Neural progenitor cell (in vitro differentiated cells): ENCODE results near the gene OR2M2. TPM values are rescaled to one million over a fixed set of nuclear protein-coding genes. Genes with fewer than 3 reads are reported as not detected.

ENCODE experiments used
- DNase-seq: peaks from one replicate; pipeline ENCODE4 v3.0.0-alpha.2; 2016; ENCODE audit warnings: low spot score
- H2AFZ ChIP-seq: fragments of 200-600 bp; sonication (generic); replicated peaks from 2 replicates; pipeline ENCODE4 v1.6.1; 2016; ENCODE audit warnings: antibody characterized with exemption
- H3F3A ChIP-seq: fragments of 200-600 bp; sonication (generic); 2 replicates; pipeline ENCODE4 v1.6.1; 2016; ENCODE audit warnings: antibody characterized with exemption, low read depth
- H3K27ac ChIP-seq: fragments of 200-600 bp; sonication (generic); 2 replicates; pipeline ENCODE4 v1.5.1; 2016; ENCODE audit warnings: mild to moderate bottlenecking
- H3K27me3 ChIP-seq: fragments of 200-600 bp; sonication (generic); 2 replicates; pipeline ENCODE4 v1.6.1; 2016; ENCODE audit warnings: mild to moderate bottlenecking, moderate library complexity
- H3K36me3 ChIP-seq: fragments of 200-600 bp; sonication (generic); 2 replicates; pipeline ENCODE4 v1.5.1; 2016
- H3K4me1 ChIP-seq: fragments of 200-600 bp; sonication (generic); 2 replicates; pipeline ENCODE4 v1.6.1; 2016; ENCODE audit warnings: mixed run types
- H3K4me2 ChIP-seq: fragments of 200-600 bp; sonication (generic); 2 replicates; pipeline ENCODE4 v1.6.1; 2016
- H3K4me3 ChIP-seq: fragments of 200-600 bp; sonication (generic); 2 replicates; pipeline ENCODE4 v1.5.1; 2016
- H3K79me2 ChIP-seq: fragments of 200-600 bp; sonication (generic); 2 replicates; pipeline ENCODE4 v1.6.1; 2016; ENCODE audit warnings: low read depth
- H3K9ac ChIP-seq: fragments of 200-600 bp; sonication (generic); 2 replicates; pipeline ENCODE4 v1.6.1; 2016
- H3K9me3 ChIP-seq: fragments of 200-600 bp; sonication (generic); 2 replicates; pipeline ENCODE4 v1.5.1; 2016; ENCODE audit warnings: low read depth
- H4K20me1 ChIP-seq: fragments of 200-600 bp; sonication (generic); 2 replicates; pipeline ENCODE4 v1.6.1; 2016; ENCODE audit warnings: low read depth
- H3K27ac Mint-ChIP-seq: 3 replicates; pipeline ENCODE4 v1.8.0; 2021; ENCODE audit warnings: mixed read lengths
- H3K27me3 Mint-ChIP-seq: 2 replicates; pipeline ENCODE4 v1.8.0; 2022; ENCODE audit warnings: low read depth, mild to moderate bottlenecking, inconsistent platforms, moderate library complexity, mixed read lengths; ENCODE audit not compliant: insufficient read depth
- H3K36me3 Mint-ChIP-seq: 3 replicates; pipeline ENCODE4 v1.8.0; 2021; ENCODE audit warnings: mixed read lengths
- H3K4me1 Mint-ChIP-seq: 3 replicates; pipeline ENCODE4 v1.8.0; 2021; ENCODE audit warnings: mixed read lengths
- H3K4me3 Mint-ChIP-seq: 3 replicates; pipeline ENCODE4 v1.8.0; 2021; ENCODE audit warnings: mild to moderate bottlenecking, moderate library complexity, mixed read lengths
- H3K9me3 Mint-ChIP-seq: 3 replicates; pipeline ENCODE4 v1.8.0; 2020; ENCODE audit warnings: mixed read lengths
- CTCF ChIP-seq: fragments of 200-600 bp; sonication (generic); IDR thresholded peaks from 2 replicates; pipeline ENCODE4 v1.5.1; 2017; ENCODE audit warnings: antibody characterized with exemption, mild to moderate bottlenecking
- EZH2 ChIP-seq: fragments of 200-600 bp; sonication (generic); IDR thresholded peaks from 2 replicates; pipeline ENCODE4 v1.6.1; 2017; ENCODE audit warnings: antibody characterized with exemption, mild to moderate bottlenecking, moderate library complexity
- EZH2phosphoT487 ChIP-seq: fragments of 200-600 bp; sonication (generic); IDR thresholded peaks from 2 replicates; pipeline ENCODE4 v1.6.1; 2017; ENCODE audit warnings: antibody characterized with exemption
- total RNA-seq: library from RNA; depleted of rRNA; stranded (reverse); fragments of >200 nt; gene quantifications from 2 replicates; pipeline ENCODE4 v1.2.3, GENCODE V29; 2015; ENCODE audit warnings: low replicate concordance

The OR2M2 gene
- total RNA-seq, 1 donor from 2014 or later = not detected

GRCh38 chr1:248140846-248141245 lies 33.8 kb upstream of the OR2M2 start:
- Histone ChIP-seq H4K20me1 (no peaks in the 10 kb centered on the region), H3K27me3 (no peaks in the 10 kb centered on the region), H3K36me3 (no peaks in the 10 kb centered on the region), H2AFZ (no peak overlapping the region), H3K27ac (no peak overlapping the region), H3K9me3 (peaks cover 30% of the 10 kb centered on the region), H3K79me2 (no peaks in the 10 kb centered on the region), H3K4me2 (no peak overlapping the region), H3K4me3 (no peak overlapping the region), H3K9ac (no peak overlapping the region), H3F3A (no peaks in the 10 kb centered on the region), H3K4me1 (no peaks in the 10 kb centered on the region)
- Mint-ChIP-seq H3K9me3 (peaks cover 36% of the 10 kb centered on the region), H3K4me3 (no peak overlapping the region), H3K36me3 (no peaks in the 10 kb centered on the region), H3K27me3 (no peaks in the 10 kb centered on the region), H3K4me1 (no peaks in the 10 kb centered on the region), H3K27ac (no peak overlapping the region)
- TF ChIP-seq CTCF (no peak), EZH2phosphoT487 (no peak), EZH2 (no peak)
- DNase-seq = no peak

- no peaks in the 10 kb centered on the region for H4K20me1 ChIP-seq
- H3K4me1 Mint-ChIP-seq = no peaks in the 10 kb centered on the region
- H3K36me3 ChIP-seq = no peaks in the 10 kb centered on the region
- DNase-seq = no peak
- no peaks in the 10 kb centered on the region for H3K27me3 ChIP-seq
- H3K4me2 ChIP-seq = no peak overlapping the region
- no peak overlapping the region for H3K27ac Mint-ChIP-seq
- H3K27ac ChIP-seq = no peak overlapping the region
- peaks cover 35% of the 10 kb centered on the region for H3K9me3 ChIP-seq
- H3K27me3 Mint-ChIP-seq = no peaks in the 10 kb centered on the region
- peaks cover 41% of the 10 kb centered on the region for H3K9me3 Mint-ChIP-seq
- no peak overlapping the region for H3K9ac ChIP-seq
- no peaks in the 10 kb centered on the region for H3K36me3 Mint-ChIP-seq
- no peak overlapping the region for H3K4me3 ChIP-seq
- H3F3A ChIP-seq = no peaks in the 10 kb centered on the region
- TF ChIP-seq CTCF = no peak
- TF ChIP-seq EZH2 = no peak
- TF ChIP-seq EZH2phosphoT487 = no peak
- no peak overlapping the region for H3K4me3 Mint-ChIP-seq
- no peak overlapping the region for H2AFZ ChIP-seq
- no peaks in the 10 kb centered on the region for H3K4me1 ChIP-seq
- no peaks in the 10 kb centered on the region for H3K79me2 ChIP-seq
Observed at GRCh38 chr1:248143311-248143710, 31.3 kb upstream of the OR2M2 start.

- Histone ChIP-seq H3K4me3 (no peak within 1 kb of the TSS), H3K4me1 (no peaks in the 10 kb centered on the region)
Observed at GRCh38 chr1:248144513-248145198, 30.0 kb upstream of the OR2M2 start, which contains the start of gene OR2M5. Gene OR2M5 (plus strand): TSS chr1:248145148. CDS start chr1:248145148, 0 bp downstream.

More at GRCh38 chr1:248144513-248145198, 30.0 kb upstream of the OR2M2 start, which contains the start of gene OR2M5:
- Mint-ChIP-seq H3K27ac (no peak within 1 kb of the TSS), H3K4me3 (no peak within 1 kb of the TSS), H3K4me1 (no peaks in the 10 kb centered on the region), H3K9me3 (peaks cover 50% of the 10 kb centered on the region), H3K36me3 (no peaks in the 10 kb centered on the region), H3K27me3 (no peaks in the 10 kb centered on the region)
- no peak for TF ChIP-seq CTCF
- TF ChIP-seq EZH2phosphoT487 = no peak
- no peak for TF ChIP-seq EZH2
- no peak within 1 kb of the TSS for H3K4me2 ChIP-seq
- no peaks in the 10 kb centered on the region for H3K27me3 ChIP-seq
- no peak within 1 kb of the TSS for H3K9ac ChIP-seq
- peaks cover 39% of the 10 kb centered on the region for H3K9me3 ChIP-seq
- no peak for DNase-seq
- H3K79me2 ChIP-seq = no peaks in the 10 kb centered on the region
- H4K20me1 ChIP-seq = no peaks in the 10 kb centered on the region
- no peak within 1 kb of the TSS for H3K27ac ChIP-seq
- H3K36me3 ChIP-seq = no peaks in the 10 kb centered on the region
- H3F3A ChIP-seq = no peaks in the 10 kb centered on the region
- H2AFZ ChIP-seq = no peak within 1 kb of the TSS
